HEK293 (cell line): Measurements from ENCODE around the gene BSDC1.

Source experiments
- BCL11B ChIP-seq: fragments of 450-650 bp; formaldehyde crosslinking; IDR thresholded peaks from 2 replicates; pipeline ENCODE4 v1.5.1; 2016; ENCODE audit warnings: low read depth, missing biosample characterization, missing genetic modification characterization
- HIC1 ChIP-seq: fragments of 450-650 bp; formaldehyde crosslinking; IDR thresholded peaks from 2 replicates; pipeline ENCODE4 v1.5.1; 2016; ENCODE audit warnings: missing biosample characterization, missing genetic modification characterization
- SETDB1 ChIP-seq: IDR thresholded peaks from one replicate; pipeline ENCODE4 v1.6.1; 2017; ENCODE audit warnings: mild to moderate bottlenecking, low read length, moderate library complexity, mixed read lengths; ENCODE audit not compliant: insufficient read length
- SP3 ChIP-seq: fragments of 450-650 bp; formaldehyde crosslinking; IDR thresholded peaks from 2 replicates; pipeline ENCODE4 v1.5.1; 2016; ENCODE audit warnings: missing biosample characterization, missing genetic modification characterization
- SP7 ChIP-seq: fragments of 450-650 bp; formaldehyde crosslinking; IDR thresholded peaks from 2 replicates; pipeline ENCODE4 v1.5.1; 2016; ENCODE audit warnings: missing biosample characterization, missing genetic modification characterization
- YY2 ChIP-seq: fragments of 450-650 bp; formaldehyde crosslinking; IDR thresholded peaks from 2 replicates; pipeline ENCODE4 v1.5.1; 2016; ENCODE audit warnings: missing biosample characterization, missing genetic modification characterization
- ZBTB17 ChIP-seq: fragments of 450-650 bp; formaldehyde crosslinking; IDR thresholded peaks from 2 replicates; pipeline ENCODE4 v1.5.1; 2016; ENCODE audit warnings: missing biosample characterization, missing genetic modification characterization
- ZBTB20 ChIP-seq: fragments of 450-650 bp; formaldehyde crosslinking; IDR thresholded peaks from 2 replicates; pipeline ENCODE4 v1.5.1; 2016; ENCODE audit warnings: missing biosample characterization, missing genetic modification characterization
- ZBTB49 ChIP-seq: fragments of 450-650 bp; formaldehyde crosslinking; IDR thresholded peaks from 2 replicates; pipeline ENCODE4 v1.5.1; 2016; ENCODE audit warnings: missing biosample characterization, missing genetic modification characterization, low read depth
- ZNF16 ChIP-seq: fragments of 450-650 bp; formaldehyde crosslinking; IDR thresholded peaks from 2 replicates; pipeline ENCODE4 v1.5.1; 2016; ENCODE audit warnings: low read depth, missing biosample characterization, missing genetic modification characterization
- ZNF362 ChIP-seq: fragments of 450-650 bp; formaldehyde crosslinking; IDR thresholded peaks from 2 replicates; pipeline ENCODE4 v1.5.1; 2016; ENCODE audit warnings: missing biosample characterization, missing genetic modification characterization
- ZNF561 ChIP-seq: fragments of 450-650 bp; IDR thresholded peaks from 2 replicates; pipeline ENCODE4 v1.5.1; 2018; ENCODE audit warnings: missing biosample characterization, missing genetic modification characterization, borderline replicate concordance
- ZNF600 ChIP-seq: fragments of 450-650 bp; formaldehyde crosslinking; IDR thresholded peaks from 2 replicates; pipeline ENCODE4 v1.5.1; 2016; ENCODE audit warnings: missing biosample characterization, missing genetic modification characterization
- ZNF623 ChIP-seq: fragments of 450-650 bp; formaldehyde crosslinking; IDR thresholded peaks from 2 replicates; pipeline ENCODE4 v1.5.1; 2016; ENCODE audit warnings: missing biosample characterization, missing genetic modification characterization
- ZNF792 ChIP-seq: fragments of 450-650 bp; formaldehyde crosslinking; IDR thresholded peaks from 2 replicates; pipeline ENCODE4 v1.5.1; 2016; ENCODE audit warnings: missing biosample characterization, missing genetic modification characterization
- ZSCAN18 ChIP-seq: fragments of 450-650 bp; formaldehyde crosslinking; IDR thresholded peaks from 2 replicates; pipeline ENCODE4 v1.5.1; 2016; ENCODE audit warnings: missing biosample characterization, missing genetic modification characterization
- TF ChIP-seq, protein P1 (sequence below): fragments of 450-650 bp; formaldehyde crosslinking; IDR thresholded peaks from 2 replicates; pipeline ENCODE4 v1.5.1; 2016; ENCODE audit warnings: missing biosample characterization, missing genetic modification characterization, borderline replicate concordance
- TF ChIP-seq, protein P2 (sequence below): fragments of 450-650 bp; formaldehyde crosslinking; IDR thresholded peaks from 2 replicates; pipeline ENCODE4 v1.5.1; 2016; ENCODE audit warnings: missing biosample characterization, missing genetic modification characterization, borderline replicate concordance

BSDC1 gene

DNA sequence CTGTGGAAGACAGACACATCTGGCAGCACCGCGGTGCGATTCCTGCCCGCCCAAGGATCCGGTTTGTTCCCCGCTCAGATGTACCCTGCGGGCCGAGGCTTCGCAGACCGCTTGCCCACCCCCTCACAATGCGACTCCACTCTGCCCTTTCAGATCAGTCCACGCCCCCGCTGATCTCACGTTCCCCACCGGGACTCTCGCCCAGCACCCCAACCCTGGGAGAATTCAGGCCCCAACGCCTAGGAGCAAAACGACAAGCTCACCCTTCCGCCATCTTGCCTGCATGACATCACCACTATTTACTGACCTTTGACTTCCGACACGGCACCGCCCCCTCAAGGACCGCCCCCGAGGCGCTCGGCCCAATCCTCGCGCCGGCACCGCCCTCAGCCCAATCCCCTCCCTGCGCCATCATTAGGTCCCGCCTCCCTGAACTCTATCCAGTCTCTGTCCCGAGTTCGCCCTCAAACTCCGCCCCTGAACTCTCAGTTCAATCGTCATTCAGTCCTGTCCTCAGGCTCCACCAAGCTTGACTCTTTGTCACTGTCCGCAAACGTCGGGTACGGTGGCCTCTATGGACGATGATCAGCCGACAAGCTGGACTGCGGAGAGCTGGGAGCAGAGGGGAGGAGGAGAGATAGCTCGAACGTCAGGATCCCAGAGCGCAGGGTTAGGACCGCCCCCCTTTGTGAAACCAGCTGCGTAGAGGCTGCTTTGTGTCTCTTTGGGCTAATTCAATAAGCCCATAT is at the start of gene BSDC1 (continued):
- TF ChIP-seq, protein P1, sequence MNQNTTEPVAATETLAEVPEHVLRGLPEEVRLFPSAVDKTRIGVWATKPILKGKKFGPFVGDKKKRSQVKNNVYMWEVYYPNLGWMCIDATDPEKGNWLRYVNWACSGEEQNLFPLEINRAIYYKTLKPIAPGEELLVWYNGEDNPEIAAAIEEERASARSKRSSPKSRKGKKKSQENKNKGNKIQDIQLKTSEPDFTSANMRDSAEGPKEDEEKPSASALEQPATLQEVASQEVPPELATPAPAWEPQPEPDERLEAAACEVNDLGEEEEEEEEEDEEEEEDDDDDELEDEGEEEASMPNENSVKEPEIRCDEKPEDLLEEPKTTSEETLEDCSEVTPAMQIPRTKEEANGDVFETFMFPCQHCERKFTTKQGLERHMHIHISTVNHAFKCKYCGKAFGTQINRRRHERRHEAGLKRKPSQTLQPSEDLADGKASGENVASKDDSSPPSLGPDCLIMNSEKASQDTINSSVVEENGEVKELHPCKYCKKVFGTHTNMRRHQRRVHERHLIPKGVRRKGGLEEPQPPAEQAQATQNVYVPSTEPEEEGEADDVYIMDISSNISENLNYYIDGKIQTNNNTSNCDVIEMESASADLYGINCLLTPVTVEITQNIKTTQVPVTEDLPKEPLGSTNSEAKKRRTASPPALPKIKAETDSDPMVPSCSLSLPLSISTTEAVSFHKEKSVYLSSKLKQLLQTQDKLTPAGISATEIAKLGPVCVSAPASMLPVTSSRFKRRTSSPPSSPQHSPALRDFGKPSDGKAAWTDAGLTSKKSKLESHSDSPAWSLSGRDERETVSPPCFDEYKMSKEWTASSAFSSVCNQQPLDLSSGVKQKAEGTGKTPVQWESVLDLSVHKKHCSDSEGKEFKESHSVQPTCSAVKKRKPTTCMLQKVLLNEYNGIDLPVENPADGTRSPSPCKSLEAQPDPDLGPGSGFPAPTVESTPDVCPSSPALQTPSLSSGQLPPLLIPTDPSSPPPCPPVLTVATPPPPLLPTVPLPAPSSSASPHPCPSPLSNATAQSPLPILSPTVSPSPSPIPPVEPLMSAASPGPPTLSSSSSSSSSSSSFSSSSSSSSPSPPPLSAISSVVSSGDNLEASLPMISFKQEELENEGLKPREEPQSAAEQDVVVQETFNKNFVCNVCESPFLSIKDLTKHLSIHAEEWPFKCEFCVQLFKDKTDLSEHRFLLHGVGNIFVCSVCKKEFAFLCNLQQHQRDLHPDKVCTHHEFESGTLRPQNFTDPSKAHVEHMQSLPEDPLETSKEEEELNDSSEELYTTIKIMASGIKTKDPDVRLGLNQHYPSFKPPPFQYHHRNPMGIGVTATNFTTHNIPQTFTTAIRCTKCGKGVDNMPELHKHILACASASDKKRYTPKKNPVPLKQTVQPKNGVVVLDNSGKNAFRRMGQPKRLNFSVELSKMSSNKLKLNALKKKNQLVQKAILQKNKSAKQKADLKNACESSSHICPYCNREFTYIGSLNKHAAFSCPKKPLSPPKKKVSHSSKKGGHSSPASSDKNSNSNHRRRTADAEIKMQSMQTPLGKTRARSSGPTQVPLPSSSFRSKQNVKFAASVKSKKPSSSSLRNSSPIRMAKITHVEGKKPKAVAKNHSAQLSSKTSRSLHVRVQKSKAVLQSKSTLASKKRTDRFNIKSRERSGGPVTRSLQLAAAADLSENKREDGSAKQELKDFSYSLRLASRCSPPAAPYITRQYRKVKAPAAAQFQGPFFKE (tag by site-specific recombination) = no peak
- TF ChIP-seq ZSCAN18 = no peak
- TF ChIP-seq ZBTB49 (tag by site-specific recombination) = no peak
- peak; percentile 59 for TF ChIP-seq SETDB1
- TF ChIP-seq ZBTB20 (tag by site-specific recombination) = peak; percentile 98
- peak; percentile 94 for TF ChIP-seq SP7 (tag by site-specific recombination)
- no peak for TF ChIP-seq ZNF362 (tag by site-specific recombination)
- TF ChIP-seq YY2 (tag by site-specific recombination) = peak; percentile 97
- peak; percentile 100 for TF ChIP-seq ZBTB17 (tag by site-specific recombination)
- TF ChIP-seq, protein P2, sequence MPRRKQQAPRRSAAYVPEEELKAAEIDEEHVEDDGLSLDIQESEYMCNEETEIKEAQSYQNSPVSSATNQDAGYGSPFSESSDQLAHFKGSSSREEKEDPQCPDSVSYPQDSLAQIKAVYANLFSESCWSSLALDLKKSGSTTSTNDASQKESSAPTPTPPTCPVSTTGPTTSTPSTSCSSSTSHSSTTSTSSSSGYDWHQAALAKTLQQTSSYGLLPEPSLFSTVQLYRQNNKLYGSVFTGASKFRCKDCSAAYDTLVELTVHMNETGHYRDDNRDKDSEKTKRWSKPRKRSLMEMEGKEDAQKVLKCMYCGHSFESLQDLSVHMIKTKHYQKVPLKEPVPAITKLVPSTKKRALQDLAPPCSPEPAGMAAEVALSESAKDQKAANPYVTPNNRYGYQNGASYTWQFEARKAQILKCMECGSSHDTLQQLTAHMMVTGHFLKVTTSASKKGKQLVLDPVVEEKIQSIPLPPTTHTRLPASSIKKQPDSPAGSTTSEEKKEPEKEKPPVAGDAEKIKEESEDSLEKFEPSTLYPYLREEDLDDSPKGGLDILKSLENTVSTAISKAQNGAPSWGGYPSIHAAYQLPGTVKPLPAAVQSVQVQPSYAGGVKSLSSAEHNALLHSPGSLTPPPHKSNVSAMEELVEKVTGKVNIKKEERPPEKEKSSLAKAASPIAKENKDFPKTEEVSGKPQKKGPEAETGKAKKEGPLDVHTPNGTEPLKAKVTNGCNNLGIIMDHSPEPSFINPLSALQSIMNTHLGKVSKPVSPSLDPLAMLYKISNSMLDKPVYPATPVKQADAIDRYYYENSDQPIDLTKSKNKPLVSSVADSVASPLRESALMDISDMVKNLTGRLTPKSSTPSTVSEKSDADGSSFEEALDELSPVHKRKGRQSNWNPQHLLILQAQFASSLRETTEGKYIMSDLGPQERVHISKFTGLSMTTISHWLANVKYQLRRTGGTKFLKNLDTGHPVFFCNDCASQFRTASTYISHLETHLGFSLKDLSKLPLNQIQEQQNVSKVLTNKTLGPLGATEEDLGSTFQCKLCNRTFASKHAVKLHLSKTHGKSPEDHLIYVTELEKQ (tag by site-specific recombination) = peak; percentile 38; the same call in 1 of the 2 replicates
- no peak for TF ChIP-seq HIC1 (tag by site-specific recombination)
- no peak; the same call in 1 of the 2 replicates for TF ChIP-seq ZNF561 (tag by site-specific recombination)
- TF ChIP-seq ZNF792 (tag by site-specific recombination) = 0 out of 2 replicates have a peak, but pooled peaks have one; percentile 52
- TF ChIP-seq BCL11B = no peak
- TF ChIP-seq SP3 (tag by site-specific recombination) = peak; percentile 100
- peak; percentile 79 for TF ChIP-seq ZNF600 (tag by site-specific recombination)
- TF ChIP-seq ZNF623 (tag by site-specific recombination) = 0 out of 2 replicates have a peak, but pooled peaks have one; percentile 16
- no peak for TF ChIP-seq ZNF16 (tag by site-specific recombination)
